Measurements from ENCODE around the gene TAF9.
"Not testable (repeated sequence)": the region's sequence is repeated elsewhere in the genome, so short reads cannot be mapped to it uniquely, and the experiment has no call there.

TAF9 gene

DNA sequence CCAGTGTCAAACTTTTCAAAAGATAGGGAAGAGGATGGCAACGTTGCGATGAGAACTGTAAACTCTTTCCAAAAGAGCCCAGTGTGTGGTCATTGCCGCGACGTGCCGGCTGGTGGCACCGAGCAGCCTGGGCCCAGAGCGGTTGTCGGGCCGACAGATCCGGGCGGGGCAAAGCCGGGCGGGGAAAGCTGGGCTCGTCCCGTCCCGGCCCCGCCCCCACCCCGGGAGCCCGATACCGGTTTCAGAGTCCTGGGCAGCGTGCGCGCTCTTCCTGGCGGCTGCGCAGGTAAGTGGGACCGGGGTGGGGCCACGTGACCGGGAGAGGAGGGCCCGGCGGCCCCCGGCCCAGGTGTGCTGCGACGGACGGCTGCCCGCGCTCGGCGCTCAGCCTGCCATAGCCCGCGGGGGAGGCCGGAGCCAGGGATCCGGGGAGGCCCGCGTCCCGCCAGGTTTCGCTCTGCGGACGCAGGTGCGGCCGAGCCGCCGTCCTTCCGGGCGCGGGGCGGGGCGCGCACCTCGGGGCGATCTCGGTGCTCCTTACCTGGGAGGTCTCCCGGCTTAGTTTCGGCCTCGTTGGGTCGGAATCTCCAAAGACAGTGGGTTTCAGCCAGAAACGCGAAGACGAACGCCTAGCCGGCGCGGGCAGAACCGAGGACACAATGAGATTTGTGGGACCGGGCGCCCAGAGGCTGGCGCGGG, 45.7 kb upstream of the TAF9 start, which contains the start of gene MARVELD2:
TSS of gene MARVELD2 (plus strand) at position 232 of the 699 bp plus-strand sequence. CDS start 4,270 bp downstream, outside the sequence.
- peak; percentile 98 for DNase-seq (ENCODE audit: low spot score)
- peak within 1 kb of the TSS; percentile 68 for H3K27ac ChIP-seq
- ChIA-PET POLR2A (ENCODE audit: low non-redundant PET) (interaction anchor here (0.5 to 0.6 kb wide), 2 partner anchors 22 to 144 kb away, joined by 3 read pairs; no protein-coding TSS in a partner anchor), CTCF (interaction anchor here (1.1 kb wide), 1 partner anchor 321 kb away, joined by 4 read pairs; the partner anchor contains the start of gene SLC30A5)
- TF ChIP-seq, protein P1, sequence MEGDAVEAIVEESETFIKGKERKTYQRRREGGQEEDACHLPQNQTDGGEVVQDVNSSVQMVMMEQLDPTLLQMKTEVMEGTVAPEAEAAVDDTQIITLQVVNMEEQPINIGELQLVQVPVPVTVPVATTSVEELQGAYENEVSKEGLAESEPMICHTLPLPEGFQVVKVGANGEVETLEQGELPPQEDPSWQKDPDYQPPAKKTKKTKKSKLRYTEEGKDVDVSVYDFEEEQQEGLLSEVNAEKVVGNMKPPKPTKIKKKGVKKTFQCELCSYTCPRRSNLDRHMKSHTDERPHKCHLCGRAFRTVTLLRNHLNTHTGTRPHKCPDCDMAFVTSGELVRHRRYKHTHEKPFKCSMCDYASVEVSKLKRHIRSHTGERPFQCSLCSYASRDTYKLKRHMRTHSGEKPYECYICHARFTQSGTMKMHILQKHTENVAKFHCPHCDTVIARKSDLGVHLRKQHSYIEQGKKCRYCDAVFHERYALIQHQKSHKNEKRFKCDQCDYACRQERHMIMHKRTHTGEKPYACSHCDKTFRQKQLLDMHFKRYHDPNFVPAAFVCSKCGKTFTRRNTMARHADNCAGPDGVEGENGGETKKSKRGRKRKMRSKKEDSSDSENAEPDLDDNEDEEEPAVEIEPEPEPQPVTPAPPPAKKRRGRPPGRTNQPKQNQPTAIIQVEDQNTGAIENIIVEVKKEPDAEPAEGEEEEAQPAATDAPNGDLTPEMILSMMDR (conservative IDR thresholded peaks at IDR 0.05; ENCODE audit: low read depth) = peak; percentile 71

DNA sequence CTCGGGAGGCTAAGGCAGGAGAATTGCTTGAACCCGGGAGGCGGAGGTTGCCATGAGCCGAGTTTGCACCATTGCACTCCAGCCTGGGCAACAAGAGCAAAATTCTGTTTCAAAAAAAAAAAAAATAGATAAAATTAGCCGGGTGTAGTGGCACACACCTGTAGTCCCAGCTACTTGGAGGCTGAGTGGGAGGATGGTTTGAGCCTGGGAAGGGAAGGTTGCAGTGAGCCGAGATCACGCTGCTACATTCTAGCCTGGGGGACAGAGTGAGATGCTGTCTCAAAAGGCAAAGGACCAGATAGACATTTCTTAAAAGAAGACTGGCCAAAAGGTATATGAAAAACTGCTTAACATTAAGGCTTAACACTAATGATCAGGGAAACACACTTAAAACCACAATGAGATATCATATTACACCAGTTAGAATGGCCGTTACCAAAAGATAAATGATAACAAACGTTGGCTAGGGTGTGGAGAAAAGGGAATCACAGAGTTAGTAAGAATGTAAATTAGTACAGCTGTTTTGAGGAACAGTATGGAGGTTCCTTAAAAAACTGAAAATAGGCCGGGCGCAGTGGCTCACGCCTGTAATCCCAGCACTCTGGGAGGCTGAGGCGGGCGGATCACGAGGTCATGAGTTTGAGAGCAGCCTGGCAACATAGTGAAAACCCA, 35.5 kb upstream of the TAF9 start:
- TF ChIP-seq, protein P1 (conservative IDR thresholded peaks at IDR 0.05; ENCODE audit: low read depth) = no peak
- ChIA-PET CTCF (no interaction called here), POLR2A (ENCODE audit: low non-redundant PET) (no interaction called here)
- DNase-seq (ENCODE audit: low spot score) = no peak
- H3K27ac ChIP-seq = no peak overlapping the region

DNA sequence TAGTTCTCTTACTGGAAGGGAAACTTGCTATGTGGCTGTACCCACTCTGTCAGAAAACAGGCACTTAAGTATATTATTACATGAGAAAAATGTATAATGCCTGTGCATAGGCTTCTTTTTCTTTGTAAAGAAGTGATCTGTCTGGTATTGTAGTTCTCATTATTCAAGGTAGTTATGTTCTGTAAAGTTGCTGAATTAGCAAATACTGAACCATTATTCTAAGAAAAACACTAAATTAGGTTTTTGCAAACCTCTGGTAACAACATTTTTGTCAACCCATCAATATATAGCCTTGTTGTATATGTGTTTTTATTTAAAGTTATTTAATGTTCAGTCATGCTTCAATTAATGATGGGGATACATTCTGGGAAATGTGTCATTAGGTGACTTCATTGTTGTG, 9.1 kb upstream of the TAF9 start:
- CTCF ChIA-PET = no interaction called here
- no peak for DNase-seq (ENCODE audit: low spot score)
- TF ChIP-seq, protein P1 (conservative IDR thresholded peaks at IDR 0.05; ENCODE audit: low read depth) = no peak
- POLR2A ChIA-PET (ENCODE audit: low non-redundant PET) = no interaction called here
- no peak overlapping the region for H3K27ac ChIP-seq

DNA sequence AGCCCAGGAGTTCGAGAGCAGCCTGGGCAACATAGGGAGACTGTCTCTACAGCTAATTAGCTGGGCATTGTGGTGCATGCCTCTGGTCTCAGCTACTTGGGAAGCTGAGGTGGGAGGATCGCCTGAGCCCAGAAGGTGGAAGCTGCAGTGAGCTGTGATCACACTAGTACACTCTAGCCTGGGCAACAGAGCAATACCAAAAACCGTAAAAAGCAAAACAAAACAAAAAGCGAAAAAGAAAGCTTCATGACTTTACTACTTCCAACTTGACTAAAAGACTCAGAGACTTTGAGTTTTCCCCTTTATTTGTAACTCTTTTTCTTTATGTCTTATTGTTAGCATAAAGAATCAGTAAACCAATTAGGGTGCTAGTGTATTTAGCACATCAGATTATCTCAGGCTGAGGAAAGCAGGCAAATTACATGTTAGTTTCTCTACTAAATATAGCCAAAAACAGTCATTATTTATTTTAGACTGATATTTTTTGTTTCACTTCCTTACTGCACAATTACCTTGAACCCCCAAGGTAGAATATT, 5.7 kb upstream of the TAF9 start:
- TF ChIP-seq, protein P1 (conservative IDR thresholded peaks at IDR 0.05; ENCODE audit: low read depth) = no peak
- ChIA-PET CTCF (no interaction called here), POLR2A (ENCODE audit: low non-redundant PET) (no interaction called here)
- DNase-seq (ENCODE audit: low spot score) = no peak
- no peak overlapping the region for H3K27ac ChIP-seq

DNA sequence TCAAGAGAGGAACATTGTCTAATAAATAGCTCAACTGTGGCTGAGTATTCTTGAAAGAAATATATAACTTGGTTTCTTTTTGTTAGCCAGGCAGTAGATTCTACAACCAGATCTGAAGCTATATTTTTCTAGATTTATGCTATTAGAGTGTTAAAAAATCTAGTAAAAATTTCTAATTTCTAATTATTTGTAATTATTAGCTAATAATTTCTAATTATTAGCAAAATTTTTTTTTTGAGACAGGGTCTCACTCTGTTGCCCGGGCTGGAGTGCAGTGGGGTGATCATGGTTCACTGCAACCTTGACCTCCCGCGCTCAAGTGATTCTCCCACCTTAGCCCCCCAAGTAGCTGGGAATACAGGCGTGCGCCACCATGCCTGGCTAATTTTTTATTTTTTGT, 3.1 kb upstream of the TAF9 start:
- TF ChIP-seq, protein P1 (conservative IDR thresholded peaks at IDR 0.05; ENCODE audit: low read depth) = no peak
- CTCF ChIA-PET = interaction anchor here (0.5 to 1.1 kb wide), 3 partner anchors 11 to 278 kb away, joined by 3 read pairs; partner anchors contain the start of gene SLC30A5
- POLR2A ChIA-PET (ENCODE audit: low non-redundant PET) = no interaction called here
- no peak for DNase-seq (ENCODE audit: low spot score)
- no peak overlapping the region for H3K27ac ChIP-seq

DNA sequence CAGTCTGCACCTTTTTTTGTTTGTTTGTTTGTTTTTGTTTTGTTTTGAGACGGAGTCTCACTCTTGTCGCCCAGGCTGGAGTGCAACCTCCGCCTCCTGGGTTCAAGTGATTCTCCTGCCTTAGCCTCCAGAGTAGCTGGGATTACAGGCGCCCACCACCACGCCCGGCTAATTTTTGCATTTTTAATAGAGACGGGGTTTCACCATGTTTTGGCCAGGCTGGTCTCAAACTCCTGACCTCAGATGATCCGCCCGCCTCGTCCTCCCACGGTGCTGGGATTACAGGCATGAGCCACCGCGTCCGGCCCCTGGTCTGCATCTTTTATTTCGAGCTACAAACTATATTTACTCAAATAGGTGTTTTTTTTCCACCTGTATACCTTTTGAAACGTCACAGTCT, 1.0 kb upstream of the TAF9 start:
- DNase-seq (ENCODE audit: low spot score); POLR2A ChIA-PET (ENCODE audit: low non-redundant PET): not testable (repeated sequence)
- peak overlapping the region; percentile 97 for H3K27ac ChIP-seq
- CTCF ChIA-PET = interaction anchor here (0.6 to 1.4 kb wide), 2 partner anchors 22 to 277 kb away, joined by 3 to 7 read pairs; partner anchors contain the start of gene SLC30A5

Measured in RWPE1 (cell line).